ENCODE data around the gene PTPRN2. TPM values are rescaled to one million over a fixed set of nuclear protein-coding genes. Genes with fewer than 3 reads are reported as not detected.

Gene PTPRN2
- total RNA-seq, 1 donor from 2014 or later, result 2.4 TPM

DNA sequence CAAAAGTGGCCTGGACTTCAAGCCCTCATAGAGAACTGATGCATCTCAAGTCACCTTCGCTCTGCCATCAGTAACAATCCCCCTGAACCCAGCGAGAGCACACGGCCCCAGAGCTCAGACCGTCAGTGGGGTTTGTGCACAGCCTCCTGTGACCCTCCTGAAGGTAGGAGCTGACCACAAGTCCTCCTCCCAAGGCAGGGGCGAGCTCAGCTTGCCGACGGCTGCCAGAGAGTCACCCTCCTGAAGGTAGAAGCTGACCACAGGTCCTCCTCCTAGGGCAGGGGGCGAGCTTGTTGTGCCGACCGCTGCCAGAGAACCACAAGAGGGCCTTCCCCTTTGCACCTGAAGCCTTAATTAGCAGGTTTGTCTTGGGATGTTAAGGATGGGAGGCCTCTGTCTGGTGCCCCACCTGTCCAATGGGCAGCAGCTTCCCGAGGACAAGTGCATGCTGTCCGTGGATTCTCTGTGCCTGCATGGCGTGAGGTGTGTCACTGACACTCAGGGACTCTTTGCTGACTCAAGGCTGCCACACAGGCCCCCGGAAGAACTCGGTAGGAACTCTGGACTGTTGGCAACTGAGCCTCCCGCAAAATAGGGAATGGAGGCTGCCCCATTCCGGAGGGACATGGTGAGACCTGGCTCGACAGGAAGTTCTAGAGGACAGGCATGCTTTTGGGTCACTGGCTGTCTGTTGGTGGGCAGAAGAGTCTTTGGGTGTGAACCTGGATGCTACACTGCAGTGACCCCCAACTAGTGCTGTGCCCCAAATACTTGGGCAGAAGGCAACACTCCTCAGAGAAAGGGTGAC is 763.4 kb downstream of the PTPRN2 start:
- H3K4me3 ChIP-seq (ENCODE audit: low read depth, low read length), result no peak overlapping the region
- H3K27me3 ChIP-seq (ENCODE audit: control insufficient read depth, insufficient read depth, low read length), result no peaks in the 10 kb centered on the region
- TF ChIP-seq, protein P1, sequence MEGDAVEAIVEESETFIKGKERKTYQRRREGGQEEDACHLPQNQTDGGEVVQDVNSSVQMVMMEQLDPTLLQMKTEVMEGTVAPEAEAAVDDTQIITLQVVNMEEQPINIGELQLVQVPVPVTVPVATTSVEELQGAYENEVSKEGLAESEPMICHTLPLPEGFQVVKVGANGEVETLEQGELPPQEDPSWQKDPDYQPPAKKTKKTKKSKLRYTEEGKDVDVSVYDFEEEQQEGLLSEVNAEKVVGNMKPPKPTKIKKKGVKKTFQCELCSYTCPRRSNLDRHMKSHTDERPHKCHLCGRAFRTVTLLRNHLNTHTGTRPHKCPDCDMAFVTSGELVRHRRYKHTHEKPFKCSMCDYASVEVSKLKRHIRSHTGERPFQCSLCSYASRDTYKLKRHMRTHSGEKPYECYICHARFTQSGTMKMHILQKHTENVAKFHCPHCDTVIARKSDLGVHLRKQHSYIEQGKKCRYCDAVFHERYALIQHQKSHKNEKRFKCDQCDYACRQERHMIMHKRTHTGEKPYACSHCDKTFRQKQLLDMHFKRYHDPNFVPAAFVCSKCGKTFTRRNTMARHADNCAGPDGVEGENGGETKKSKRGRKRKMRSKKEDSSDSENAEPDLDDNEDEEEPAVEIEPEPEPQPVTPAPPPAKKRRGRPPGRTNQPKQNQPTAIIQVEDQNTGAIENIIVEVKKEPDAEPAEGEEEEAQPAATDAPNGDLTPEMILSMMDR (IDR thresholded peaks at IDR 0.05; ENCODE audit: insufficient read depth, low read length, poor library complexity, severe bottlenecking), result no peak
- no peaks in the 10 kb centered on the region for H3K36me3 ChIP-seq (ENCODE audit: control insufficient read depth, insufficient read depth, low read length)
- no peak for DNase-seq (ENCODE audit: low read depth)

DNA sequence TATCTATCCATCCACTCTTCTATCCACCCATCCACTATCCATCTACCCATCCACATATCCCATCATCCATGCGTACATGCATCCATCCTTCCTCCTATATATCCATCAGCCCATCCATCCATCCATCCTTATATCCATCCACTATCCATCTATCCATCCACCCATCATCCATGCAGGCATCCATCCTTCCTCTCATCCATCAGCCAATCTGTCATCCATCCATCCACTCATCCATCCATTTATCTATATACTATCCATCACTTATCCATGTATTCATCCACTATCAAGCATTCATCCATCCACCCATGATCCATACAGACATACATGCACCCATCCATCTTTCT is 765.0 kb downstream of the PTPRN2 start:
- TF ChIP-seq, protein P1 (IDR thresholded peaks at IDR 0.05; ENCODE audit: insufficient read depth, low read length, poor library complexity, severe bottlenecking), result no peak
- Histone ChIP-seq H3K27me3 (ENCODE audit: control insufficient read depth, insufficient read depth, low read length) (no peaks in the 10 kb centered on the region), H3K4me3 (ENCODE audit: low read depth, low read length) (no peak overlapping the region), H3K36me3 (ENCODE audit: control insufficient read depth, insufficient read depth, low read length) (no peaks in the 10 kb centered on the region)
- DNase-seq (ENCODE audit: low read depth), result no peak

DNA sequence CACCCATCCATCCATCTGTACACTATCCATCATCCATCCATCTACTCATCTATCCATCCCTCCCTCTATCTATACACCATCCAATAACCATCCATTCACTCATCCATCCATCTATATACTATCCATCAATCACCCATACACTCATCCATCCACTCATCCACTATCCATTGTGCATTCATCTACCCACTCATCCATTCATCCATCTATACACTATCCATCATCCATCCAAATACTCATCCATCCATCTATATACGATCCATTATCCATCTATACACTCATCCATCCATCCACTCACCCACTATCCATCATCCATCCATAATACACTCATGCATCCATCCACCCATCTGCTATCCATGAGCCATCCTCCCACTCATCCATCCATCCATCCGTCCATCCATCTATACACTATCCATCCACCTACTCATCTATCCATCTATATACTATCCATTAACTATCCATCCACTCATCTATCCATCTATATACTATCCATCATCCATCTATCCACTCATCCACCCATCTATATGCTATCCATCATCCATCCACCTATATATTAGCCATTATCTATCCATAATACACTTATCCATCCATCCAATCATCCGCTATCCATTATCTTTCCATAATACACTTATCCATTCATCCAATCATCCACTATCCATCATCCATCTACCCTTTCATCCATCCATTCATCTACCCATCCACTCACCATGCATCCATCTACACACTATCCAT is 765.5 kb downstream of the PTPRN2 start:
- H3K27me3 ChIP-seq (ENCODE audit: control insufficient read depth, insufficient read depth, low read length), result no peaks in the 10 kb centered on the region
- DNase-seq (ENCODE audit: low read depth), result no peak
- H3K36me3 ChIP-seq (ENCODE audit: control insufficient read depth, insufficient read depth, low read length), result no peaks in the 10 kb centered on the region
- no peak overlapping the region for H3K4me3 ChIP-seq (ENCODE audit: low read depth, low read length)
- TF ChIP-seq, protein P1 (IDR thresholded peaks at IDR 0.05; ENCODE audit: insufficient read depth, low read length, poor library complexity, severe bottlenecking), result no peak

DNA sequence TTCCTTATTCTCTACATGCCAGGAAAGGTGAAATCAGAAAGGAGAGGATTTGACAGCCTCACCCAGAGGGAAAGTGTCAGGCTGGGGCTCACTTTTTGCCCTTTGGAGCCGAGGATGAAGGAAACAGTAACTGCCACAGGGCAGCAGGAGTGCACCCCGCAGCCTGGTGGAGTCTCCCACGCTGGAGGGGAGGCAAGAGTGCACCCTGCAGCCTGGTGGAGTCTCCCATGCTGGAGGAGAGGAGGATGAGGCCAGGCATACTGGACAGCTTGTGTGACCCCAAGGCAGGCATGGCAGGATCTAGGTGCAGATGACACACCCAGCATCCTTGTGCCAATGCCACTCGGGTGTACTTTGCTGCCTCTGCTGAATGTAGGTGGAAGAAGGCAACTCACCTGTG is 766.8 kb downstream of the PTPRN2 start:
- no peak for DNase-seq (ENCODE audit: low read depth)
- TF ChIP-seq, protein P1 (IDR thresholded peaks at IDR 0.05; ENCODE audit: insufficient read depth, low read length, poor library complexity, severe bottlenecking), result no peak

DNA sequence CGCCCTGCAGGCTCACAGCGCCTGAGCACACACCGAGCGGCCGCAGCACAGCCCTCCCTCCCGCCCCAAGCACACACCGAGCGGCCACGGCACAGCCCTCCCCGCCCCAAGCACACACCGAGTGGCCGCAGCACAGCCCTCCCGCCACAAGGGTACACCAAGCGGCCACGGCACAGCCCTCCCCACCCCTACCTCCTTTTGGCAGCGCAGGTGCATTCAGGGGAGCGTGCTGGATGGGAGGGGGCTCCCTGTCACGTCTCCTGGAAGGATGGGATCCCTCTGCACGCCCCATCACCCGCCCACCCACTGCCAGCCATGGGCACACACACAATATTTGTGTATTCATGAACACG is 768.2 kb downstream of the PTPRN2 start:
- no peak for DNase-seq (ENCODE audit: low read depth)
- Histone ChIP-seq H3K27me3 (ENCODE audit: control insufficient read depth, insufficient read depth, low read length) (no peaks in the 10 kb centered on the region), H3K4me3 (ENCODE audit: low read depth, low read length) (no peak overlapping the region), H3K36me3 (ENCODE audit: control insufficient read depth, insufficient read depth, low read length) (no peaks in the 10 kb centered on the region)
- TF ChIP-seq, protein P1 (IDR thresholded peaks at IDR 0.05; ENCODE audit: insufficient read depth, low read length, poor library complexity, severe bottlenecking), result no peak

More for the DNA sequence above, 766.8 kb downstream of the PTPRN2 start:
- Histone ChIP-seq H3K4me3 (ENCODE audit: low read depth, low read length) (no peak overlapping the region), H3K36me3 (ENCODE audit: control insufficient read depth, insufficient read depth, low read length) (no peaks in the 10 kb centered on the region), H3K27me3 (ENCODE audit: control insufficient read depth, insufficient read depth, low read length) (no peaks in the 10 kb centered on the region)

All from kidney epithelial cell (primary cell).